ENCODE measurements around the gene DR1. TPM values are rescaled to one million over a fixed set of nuclear protein-coding genes. Genes with fewer than 3 reads are reported as not detected.

DR1 gene
- polyA plus RNA-seq, 3 donors = 13.5 to 61.8 (median 61.0) TPM

DNA sequence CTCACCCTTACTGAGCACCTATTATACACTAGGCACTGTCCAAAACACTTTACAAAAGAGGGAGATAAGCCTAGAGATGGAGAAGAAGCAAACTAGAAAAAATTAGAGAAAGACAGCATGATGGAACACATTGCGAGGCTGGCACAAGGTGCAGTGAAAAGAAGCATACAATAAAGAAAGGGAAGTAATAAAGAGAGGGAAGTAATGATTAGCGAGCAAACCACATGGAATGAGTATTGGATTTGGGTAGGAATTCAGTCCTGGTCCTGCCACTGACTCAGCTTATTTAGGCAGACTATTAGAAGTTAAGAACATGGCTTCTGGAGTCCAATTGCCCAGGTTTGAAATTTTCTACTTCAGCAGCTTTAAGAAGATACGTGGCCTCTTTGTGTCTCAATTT is 69.6 kb downstream of the DR1 start:
- intact Hi-C loops (cut with micrococcal nuclease) = no loop called here
- TF ChIP-seq CTCF (IDR thresholded peaks at IDR 0.05) = no peak
- H3K9me3 Mint-ChIP-seq = peaks cover 0 to 2% (median 0%) of the 10 kb centered on the region in 7 donors
- H4K20me1 ChIP-seq (ENCODE audit: insufficient read depth, low read length) = no peaks in the 10 kb centered on the region
- peaks cover 9 to 13% of the 10 kb centered on the region in 2 donors for H3K4me1 ChIP-seq (ENCODE audit: control insufficient read depth in 1 of 2, insufficient read depth in 2 of 2, low read length in 2 of 2)
- peak overlapping the region in 1 of 7 donors; percentile 1 for H3K27ac Mint-ChIP-seq
- H3K9ac ChIP-seq (ENCODE audit: insufficient read depth, low read length, poor library complexity, severe bottlenecking) = peak overlapping the region; percentile 38
- H3K36me3 Mint-ChIP-seq = no peaks in the 10 kb centered on the region
- peak overlapping the region; percentile 7 to 72 for H3K4me3 Mint-ChIP-seq
- no peaks in the 10 kb centered on the region for H3K27me3 ChIP-seq (ENCODE audit: control insufficient read depth in 2 of 2, insufficient read depth in 2 of 2, low read length in 2 of 2)
- no peaks in the 10 kb centered on the region for H3K36me3 ChIP-seq (replicated peaks in 1 of 2; ENCODE audit: control insufficient read depth in 1 of 2, insufficient read depth in 2 of 2, low read length in 2 of 2)
- peak overlapping the region in 2 of 3 experiments; percentile 22 to 54 for H3K4me3 ChIP-seq (replicated peaks in 1 of 3; ENCODE audit: low read depth in 2 of 3, low read length in 3 of 3)
- no peaks in the 10 kb centered on the region for H3K27me3 Mint-ChIP-seq (ENCODE audit: low read depth in 3 of 3)
- H3K27ac ChIP-seq (ENCODE audit: low read depth in 1 of 2, low read length in 2 of 2) = peak overlapping the region in 1 of 2 donors; percentile 22
- 12% methylated on average over 2 of the region's 3 CpGs for WGBS (ENCODE audit: insufficient coverage)
- no peak overlapping the region for H2AFZ ChIP-seq (ENCODE audit: insufficient read depth, low read depth, low read length, poor library complexity, severe bottlenecking)
- no peaks in the 10 kb centered on the region for H3K9me3 ChIP-seq (replicated peaks in 1 of 2; ENCODE audit: control insufficient read depth in 1 of 2, insufficient read depth in 1 of 2, low read length in 2 of 2)
- DNase-seq = peak in 1 of 3 donors; percentile 2
- peaks cover 16% of the 10 kb centered on the region for H3K4me1 Mint-ChIP-seq
- H3K79me2 ChIP-seq (ENCODE audit: insufficient read depth, low read length) = no peaks in the 10 kb centered on the region
- peak overlapping the region; percentile 65 for H3K4me2 ChIP-seq (replicated peaks; ENCODE audit: extremely low read depth, low read length, poor library complexity, severe bottlenecking)

DNA sequence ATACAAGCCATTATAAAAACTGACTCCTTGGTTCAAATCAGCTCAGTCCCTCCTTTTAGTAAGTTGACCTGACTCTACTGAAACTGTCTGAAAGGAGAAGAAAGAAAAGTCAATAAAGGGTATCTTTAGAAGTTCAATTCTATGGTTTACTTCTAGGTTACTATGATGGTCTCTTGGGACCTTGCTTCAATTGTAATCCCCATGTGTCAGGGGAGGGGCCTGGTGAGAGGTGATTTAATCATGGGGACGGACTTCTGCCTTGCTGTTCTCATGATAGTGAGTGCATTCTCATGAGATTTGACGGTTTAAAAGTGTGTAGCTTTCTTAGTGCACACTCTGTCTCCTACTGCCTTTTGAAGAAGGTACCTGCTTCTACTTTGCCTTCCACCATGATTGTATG is 70.5 kb downstream of the DR1 start:
- Histone ChIP-seq H4K20me1 (ENCODE audit: insufficient read depth, low read length) (no peaks in the 10 kb centered on the region), H3K4me1 (ENCODE audit: control insufficient read depth in 1 of 2, insufficient read depth in 2 of 2, low read length in 2 of 2) (peaks cover 9 to 13% of the 10 kb centered on the region in 2 donors), H3K36me3 (replicated peaks in 1 of 2; ENCODE audit: control insufficient read depth in 1 of 2, insufficient read depth in 2 of 2, low read length in 2 of 2) (no peaks in the 10 kb centered on the region), H3K79me2 (ENCODE audit: insufficient read depth, low read length) (no peaks in the 10 kb centered on the region), H2AFZ (ENCODE audit: insufficient read depth, low read depth, low read length, poor library complexity, severe bottlenecking) (no peak overlapping the region), H3K27ac (ENCODE audit: low read depth in 1 of 2, low read length in 2 of 2) (no peak overlapping the region), H3K27me3 (ENCODE audit: control insufficient read depth in 2 of 2, insufficient read depth in 2 of 2, low read length in 2 of 2) (no peaks in the 10 kb centered on the region), H3K4me2 (replicated peaks; ENCODE audit: extremely low read depth, low read length, poor library complexity, severe bottlenecking) (no peak overlapping the region), H3K9ac (ENCODE audit: insufficient read depth, low read length, poor library complexity, severe bottlenecking) (no peak overlapping the region), H3K4me3 (replicated peaks in 1 of 3; ENCODE audit: low read depth in 2 of 3, low read length in 3 of 3) (no peak overlapping the region), H3K9me3 (replicated peaks in 1 of 2; ENCODE audit: control insufficient read depth in 1 of 2, insufficient read depth in 1 of 2, low read length in 2 of 2) (no peaks in the 10 kb centered on the region)
- Mint-ChIP-seq H3K4me3 (no peak overlapping the region), H3K27me3 (ENCODE audit: low read depth in 3 of 3) (no peaks in the 10 kb centered on the region), H3K4me1 (peaks cover 16% of the 10 kb centered on the region), H3K27ac (no peak overlapping the region), H3K9me3 (peaks cover 0 to 2% (median 0%) of the 10 kb centered on the region in 7 donors), H3K36me3 (no peaks in the 10 kb centered on the region)
- TF ChIP-seq CTCF (IDR thresholded peaks at IDR 0.05) = no peak
- intact Hi-C loops (cut with micrococcal nuclease) = no loop called here
- no peak for DNase-seq
- no CpG with 5 or more reads among the region's 2 CpGs for WGBS (ENCODE audit: insufficient coverage)

Small RNAs within 50 kb of the gene (small RNA-seq; reads per million reads assigned to genes)
- gene RF00019 (ENCODE audit: insufficient read length, low read depth) = not detected

Other genes starting within 250 kb of the DR1 start
- gene TMED5, start 165.5 kb upstream of the DR1 start, polyA plus RNA-seq = 10 to 100 TPM; 30.0 to 75.8 (median 62.8) TPM
- gene CCDC18, start 165.2 kb upstream of the DR1 start, polyA plus RNA-seq = 1 to 10 TPM; 2.8 to 5.9 (median 4.4) TPM
- gene FNBP1L, start 102.2 kb downstream of the DR1 start, polyA plus RNA-seq = under 1 TPM; 0.15 to 0.32 (median 0.28) TPM